Central memory CD8-positive, alpha-beta T cell (primary cell): ENCODE results near the gene HEYL.

Source experiments
- ATAC-seq: fragments of 150-1000 bp; cut with Tn5 transposase; replicated peaks from 2 replicates; pipeline ENCODE4 v1.10.0; 2022; ENCODE audit warnings: mild to moderate bottlenecking, moderate FRiP score, moderate number of reproducible peaks; ENCODE audit not compliant: poor library complexity, severe bottlenecking; ENCODE audit errors: extremely low read depth
- DNase-seq, 2 donors: peaks; one replicate each; pipeline ENCODE4 v3.0.0; 2021; ENCODE audit warnings: low spot score in 2 of 2
- H3K27ac Mint-ChIP-seq: one replicate; pipeline ENCODE4 v1.8.0; 2022; ENCODE audit warnings: low read depth, mild to moderate bottlenecking, moderate library complexity, mixed read lengths
- H3K27me3 Mint-ChIP-seq: one replicate; pipeline ENCODE4 v1.8.0; 2022; ENCODE audit warnings: mixed read lengths
- H3K36me3 Mint-ChIP-seq: one replicate; pipeline ENCODE4 v1.8.0; 2022; ENCODE audit warnings: mild to moderate bottlenecking, moderate library complexity, mixed read lengths; ENCODE audit not compliant: insufficient read depth
- H3K4me1 Mint-ChIP-seq: one replicate; pipeline ENCODE4 v1.8.0; 2022; ENCODE audit warnings: mixed read lengths
- H3K4me3 Mint-ChIP-seq: one replicate; pipeline ENCODE4 v1.8.0; 2022; ENCODE audit warnings: mild to moderate bottlenecking, moderate library complexity, mixed read lengths
- H3K9me3 Mint-ChIP-seq: one replicate; pipeline ENCODE4 v1.8.0; 2022; ENCODE audit warnings: mixed read lengths

Gene HEYL

DNA sequence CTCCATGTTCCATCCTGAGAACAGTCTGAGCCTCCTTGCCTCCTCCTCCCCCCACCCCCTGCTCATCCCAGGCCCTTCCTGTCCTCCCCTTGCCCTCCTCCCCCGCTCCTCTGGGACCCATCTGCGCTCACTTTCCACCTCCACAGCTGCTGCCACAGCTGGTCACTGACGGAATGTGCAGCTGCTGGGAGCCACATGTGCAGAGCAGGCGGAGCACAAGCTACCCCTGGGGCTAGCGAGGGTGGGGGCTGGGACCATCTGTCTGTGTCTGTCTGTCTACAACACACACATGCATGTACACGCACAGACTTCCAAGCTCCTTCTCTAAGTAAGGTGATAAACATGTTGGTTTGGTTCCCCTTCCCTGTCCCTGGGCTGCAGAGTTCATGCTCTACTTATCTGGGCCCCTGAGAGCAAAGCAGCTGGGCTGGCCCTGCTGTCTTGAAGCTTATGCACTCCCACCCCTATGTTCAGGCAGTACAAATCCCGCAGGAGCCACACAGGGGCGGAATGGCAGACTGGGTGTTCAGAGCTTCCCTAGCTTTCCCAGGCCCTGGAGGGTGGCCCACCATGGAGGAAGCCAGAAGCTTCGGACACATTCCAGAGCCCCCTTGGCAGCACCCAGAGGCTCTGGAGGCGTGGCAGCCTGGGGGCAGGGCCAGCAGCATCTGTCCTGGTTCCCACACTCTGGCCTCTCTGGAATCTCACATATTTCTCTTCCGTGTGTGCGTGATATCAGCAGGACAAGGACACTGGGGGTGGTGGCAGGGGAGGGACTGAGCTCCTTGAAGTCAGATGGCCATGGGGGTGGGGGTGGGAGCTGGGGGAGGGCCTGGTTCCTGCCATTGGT, 7.0 kb upstream of the HEYL start:
- ATAC-seq, result no peak
- no peaks in the 10 kb centered on the region for H3K4me1 Mint-ChIP-seq
- no peak overlapping the region for H3K27ac Mint-ChIP-seq
- H3K4me3 Mint-ChIP-seq, result no peak overlapping the region
- no peak for DNase-seq
- no peaks in the 10 kb centered on the region for H3K36me3 Mint-ChIP-seq
- no peaks in the 10 kb centered on the region for H3K27me3 Mint-ChIP-seq
- H3K9me3 Mint-ChIP-seq, result no peaks in the 10 kb centered on the region

DNA sequence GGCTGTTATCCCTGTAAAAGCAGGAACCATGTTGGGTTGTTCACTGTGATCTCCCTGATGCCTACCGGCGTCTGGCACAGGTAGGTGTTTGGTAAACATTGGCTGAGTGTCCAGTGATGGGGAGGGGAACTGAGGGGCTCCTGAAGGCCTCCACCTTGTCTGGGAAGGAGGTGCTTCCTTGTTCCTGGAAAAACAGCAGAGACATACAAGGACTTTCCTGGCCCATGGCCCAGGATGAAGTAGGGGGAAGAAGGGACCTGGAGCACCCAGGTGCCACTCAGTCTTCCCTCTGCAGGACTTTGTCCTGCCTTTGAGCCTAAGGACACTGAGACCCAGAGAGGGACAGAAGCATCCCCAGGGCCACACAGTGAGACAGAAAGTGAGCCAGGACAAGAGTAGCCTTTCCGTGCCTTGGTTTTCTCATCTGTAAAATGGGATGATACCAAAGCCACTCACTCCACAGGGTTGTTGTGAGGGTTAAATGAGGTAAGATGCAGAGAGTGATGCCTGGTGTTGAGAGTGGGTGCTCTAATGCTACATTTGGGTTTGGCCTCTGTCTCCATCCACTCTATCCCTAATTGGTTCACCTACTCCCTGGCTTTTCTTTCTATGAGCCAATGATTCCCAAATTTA, 6.1 kb upstream of the HEYL start:
- Mint-ChIP-seq H3K4me1 (no peaks in the 10 kb centered on the region), H3K4me3 (no peak overlapping the region), H3K9me3 (no peaks in the 10 kb centered on the region), H3K27me3 (no peaks in the 10 kb centered on the region), H3K36me3 (no peaks in the 10 kb centered on the region), H3K27ac (no peak overlapping the region)
- ATAC-seq (no peak), DNase-seq (no peak)

DNA sequence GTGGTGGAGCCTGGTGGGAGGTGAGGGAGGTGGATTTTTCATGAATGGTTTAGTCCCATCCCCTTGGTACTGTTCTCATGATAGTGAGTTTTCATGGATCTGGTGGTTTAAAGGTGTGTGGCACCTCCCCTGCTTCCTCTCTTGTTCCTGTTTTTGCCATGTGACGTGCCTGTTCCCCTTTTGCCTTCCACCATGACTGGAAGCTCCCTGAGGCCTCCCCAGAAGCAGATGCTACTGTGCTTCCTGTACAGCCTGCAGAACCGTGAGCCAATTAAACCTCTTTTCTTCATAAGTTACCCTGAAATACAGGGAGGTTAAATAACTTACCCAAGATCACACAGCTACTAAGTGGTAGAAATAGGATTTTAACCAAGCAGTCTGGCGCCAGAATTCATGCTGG, 4.3 kb upstream of the HEYL start:
- Mint-ChIP-seq H3K27ac (no peak overlapping the region), H3K36me3 (no peaks in the 10 kb centered on the region), H3K4me1 (no peaks in the 10 kb centered on the region), H3K4me3 (no peak overlapping the region), H3K27me3 (no peaks in the 10 kb centered on the region), H3K9me3 (no peaks in the 10 kb centered on the region)
- ATAC-seq (no peak), DNase-seq (no peak)

- Mint-ChIP-seq H3K36me3 (no peaks in the 10 kb centered on the region), H3K27ac (no peak overlapping the region), H3K9me3 (no peaks in the 10 kb centered on the region), H3K4me1 (no peaks in the 10 kb centered on the region), H3K4me3 (no peak overlapping the region), H3K27me3 (peaks cover 4% of the 10 kb centered on the region)
- ATAC-seq, result no peak
- no peak for DNase-seq
Observed at GRCh38 chr1:39642796-39643195, 3.4 kb upstream of the HEYL start.

- Mint-ChIP-seq H3K9me3 (no peaks in the 10 kb centered on the region), H3K36me3 (no peaks in the 10 kb centered on the region), H3K27ac (no peak overlapping the region), H3K27me3 (peaks cover 23% of the 10 kb centered on the region), H3K4me3 (no peak overlapping the region), H3K4me1 (no peaks in the 10 kb centered on the region)
- DNase-seq, result no peak
- ATAC-seq, result no peak
Observed at GRCh38 chr1:39640861-39641260, 1.4 kb upstream of the HEYL start.

DNA sequence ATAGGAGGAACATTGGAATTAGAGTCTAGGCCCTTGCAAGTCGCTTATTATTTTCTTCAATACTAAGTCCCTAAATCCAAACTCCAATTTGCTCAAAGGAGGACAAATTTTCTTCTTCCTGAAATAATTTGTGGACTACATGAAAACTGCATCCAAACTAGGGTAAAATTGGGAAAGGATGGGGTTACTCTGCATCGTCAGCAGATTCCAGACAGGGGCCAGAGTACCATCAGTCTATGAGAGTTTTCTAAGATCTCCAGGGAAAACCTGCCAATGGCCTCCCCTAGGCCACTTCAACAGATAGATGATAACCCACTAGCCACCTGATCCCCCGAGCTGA, 508 bp downstream of the HEYL start:
- H3K27me3 Mint-ChIP-seq, result peaks cover 42% of the 10 kb centered on the region
- H3K27ac Mint-ChIP-seq, result no peak overlapping the region
- DNase-seq (no peak), ATAC-seq (no peak)
- H3K4me1 Mint-ChIP-seq, result no peaks in the 10 kb centered on the region
- no peaks in the 10 kb centered on the region for H3K36me3 Mint-ChIP-seq
- peak overlapping the region; percentile 31 for H3K4me3 Mint-ChIP-seq
- no peaks in the 10 kb centered on the region for H3K9me3 Mint-ChIP-seq

DNA sequence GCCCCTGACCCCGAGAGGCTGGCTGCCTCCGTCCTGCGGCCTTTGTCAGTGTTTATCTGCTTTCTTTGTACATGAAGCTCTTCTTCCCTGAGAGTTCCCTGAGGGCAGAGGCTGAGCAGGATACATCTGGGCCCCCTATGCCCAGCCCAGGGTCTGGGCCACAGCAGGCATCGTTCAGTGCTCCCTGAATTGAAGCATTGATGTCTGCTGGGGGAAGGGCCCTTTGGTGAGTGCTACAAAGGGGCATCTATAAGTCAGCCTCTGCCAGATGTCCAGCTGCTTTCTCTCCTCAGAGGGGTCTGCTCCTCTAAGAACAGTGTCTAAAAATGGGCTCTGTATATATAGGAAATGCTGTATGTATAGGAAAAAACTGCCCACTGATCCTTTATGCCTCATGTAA, 2.1 kb downstream of the HEYL start:
- Mint-ChIP-seq H3K4me1 (no peaks in the 10 kb centered on the region), H3K27ac (no peak overlapping the region), H3K27me3 (peaks cover 45% of the 10 kb centered on the region), H3K4me3 (no peak overlapping the region), H3K36me3 (no peaks in the 10 kb centered on the region), H3K9me3 (no peaks in the 10 kb centered on the region)
- no peak for ATAC-seq
- no peak for DNase-seq

- Mint-ChIP-seq H3K27ac (no peak overlapping the region), H3K4me1 (no peaks in the 10 kb centered on the region), H3K9me3 (no peaks in the 10 kb centered on the region), H3K27me3 (peaks cover 45% of the 10 kb centered on the region), H3K4me3 (no peak overlapping the region), H3K36me3 (no peaks in the 10 kb centered on the region)
- DNase-seq, result no peak
- ATAC-seq, result no peak
Observed at GRCh38 chr1:39635871-39636210, 3.6 kb downstream of the HEYL start.

DNA sequence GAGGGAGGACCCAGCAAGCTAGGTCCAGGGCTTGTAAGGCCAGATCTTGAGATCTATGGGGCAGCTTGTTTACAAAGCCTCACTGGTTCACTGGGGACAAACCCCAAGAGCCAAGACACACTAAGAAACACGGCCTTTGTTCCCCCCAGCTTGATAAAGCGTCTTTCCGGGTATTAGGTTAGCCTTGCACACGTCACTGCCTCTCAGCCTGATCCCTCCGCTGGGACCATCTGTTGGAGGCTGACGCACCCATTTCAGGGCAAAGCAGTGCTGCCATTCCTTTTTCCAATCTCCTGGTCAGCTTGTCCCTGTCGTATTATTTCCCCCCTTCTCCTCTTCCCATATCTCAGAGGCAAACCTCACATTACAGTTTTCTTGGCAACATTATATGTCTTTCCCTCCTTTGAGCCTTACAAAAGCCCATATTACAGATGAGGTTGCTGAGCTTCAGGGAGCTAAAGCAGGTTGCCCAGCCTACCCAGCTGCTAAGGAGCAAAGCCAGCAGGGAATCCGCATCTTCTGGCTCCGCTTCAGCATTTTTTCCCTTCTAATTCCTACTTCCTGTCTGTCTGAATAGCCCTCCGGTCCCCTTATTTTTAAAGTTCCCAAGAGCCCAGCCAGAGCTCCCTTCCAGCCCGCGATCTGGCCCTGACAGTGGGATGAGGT, 4.1 kb downstream of the HEYL start:
- Mint-ChIP-seq H3K27ac (no peak overlapping the region), H3K9me3 (no peaks in the 10 kb centered on the region), H3K27me3 (peaks cover 45% of the 10 kb centered on the region), H3K36me3 (no peaks in the 10 kb centered on the region), H3K4me1 (no peaks in the 10 kb centered on the region), H3K4me3 (no peak overlapping the region)
- no peak for ATAC-seq
- no peak for DNase-seq

DNA sequence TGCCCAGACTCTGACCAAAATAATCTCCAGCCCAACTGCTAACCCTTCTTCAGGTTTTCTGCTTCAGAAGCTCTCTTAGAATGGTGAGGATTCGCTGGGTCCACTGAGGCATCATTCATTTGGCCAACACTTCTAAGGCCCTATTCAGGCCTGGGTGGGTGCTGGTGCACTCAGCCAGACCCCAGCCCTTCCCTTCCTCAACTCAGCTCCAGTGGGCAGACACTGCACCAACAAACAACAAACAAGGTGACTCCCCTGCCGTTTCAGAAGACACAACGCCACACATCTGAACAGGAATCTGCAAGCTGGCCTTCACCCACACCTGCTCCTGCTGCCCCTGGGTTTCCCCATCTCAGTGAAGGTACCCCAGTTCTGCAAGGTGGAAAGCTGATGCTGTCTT, 6.0 kb downstream of the HEYL start:
- no peak for ATAC-seq
- H3K4me3 Mint-ChIP-seq, result no peak overlapping the region
- peaks cover 45% of the 10 kb centered on the region for H3K27me3 Mint-ChIP-seq
- no peaks in the 10 kb centered on the region for H3K9me3 Mint-ChIP-seq
- no peaks in the 10 kb centered on the region for H3K36me3 Mint-ChIP-seq
- no peaks in the 10 kb centered on the region for H3K4me1 Mint-ChIP-seq
- no peak for DNase-seq
- H3K27ac Mint-ChIP-seq, result no peak overlapping the region

DNA sequence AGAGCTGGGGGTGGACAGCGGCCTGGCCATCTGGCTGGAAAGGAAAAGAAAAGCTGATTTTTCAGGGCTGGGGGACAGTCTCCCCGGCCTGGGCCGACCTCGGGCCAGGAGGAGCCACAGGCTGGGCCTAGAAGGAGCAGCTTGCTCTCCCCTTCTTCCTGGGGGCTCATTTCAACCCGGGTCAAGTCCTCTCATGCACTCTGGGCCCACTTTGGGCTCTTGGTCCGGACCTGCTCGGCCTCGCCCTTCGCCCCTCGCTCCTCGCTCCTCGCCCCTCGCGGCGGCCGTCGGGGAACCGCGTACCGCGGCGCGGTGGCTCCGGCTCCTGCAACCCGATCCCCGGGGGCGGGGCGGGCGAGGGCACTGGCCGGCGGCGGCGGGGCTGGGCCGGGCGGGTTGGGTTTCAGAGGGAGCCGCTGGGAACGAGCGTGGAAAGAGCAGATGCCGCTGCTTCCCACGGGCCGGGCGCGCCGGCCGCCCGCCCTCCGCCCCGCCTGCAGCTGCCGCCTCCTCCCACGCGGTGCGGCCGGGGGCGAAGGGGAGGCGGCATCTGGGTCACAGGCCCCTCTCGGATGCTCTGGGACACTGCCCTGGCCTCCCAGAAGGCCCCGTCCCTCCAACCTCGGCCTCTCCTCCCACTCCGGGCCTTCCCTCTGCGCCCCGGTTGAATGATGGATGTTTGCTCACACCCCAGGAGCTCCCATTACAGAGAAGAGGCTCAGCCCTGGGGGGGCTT, 6.6 kb downstream of the HEYL start:
- no peaks in the 10 kb centered on the region for H3K9me3 Mint-ChIP-seq
- H3K4me3 Mint-ChIP-seq, result no peak overlapping the region
- H3K27me3 Mint-ChIP-seq, result peaks cover 42% of the 10 kb centered on the region
- ATAC-seq (no peak), DNase-seq (no peak)
- H3K27ac Mint-ChIP-seq, result no peak overlapping the region
- no peaks in the 10 kb centered on the region for H3K36me3 Mint-ChIP-seq
- no peaks in the 10 kb centered on the region for H3K4me1 Mint-ChIP-seq

- peaks cover 36% of the 10 kb centered on the region for H3K27me3 Mint-ChIP-seq
- no peak for DNase-seq
- H3K4me1 Mint-ChIP-seq, result no peaks in the 10 kb centered on the region
- ATAC-seq, result no peak
- no peak overlapping the region for H3K27ac Mint-ChIP-seq
- H3K36me3 Mint-ChIP-seq, result no peaks in the 10 kb centered on the region
- no peaks in the 10 kb centered on the region for H3K9me3 Mint-ChIP-seq
- H3K4me3 Mint-ChIP-seq, result no peak overlapping the region
Observed at GRCh38 chr1:39632323-39632681, 7.1 kb downstream of the HEYL start.
